GM23338 (cell line): ENCODE results near the gene TMA16. TPM values are rescaled to one million over a fixed set of nuclear protein-coding genes. Genes with fewer than 3 reads are reported as not detected.

Experiments used
- ATAC-seq: fragments of 200-7000 bp; cut with Tn5 transposase; 3 replicates; pipeline ENCODE4 v1.9.1; 2020
- DNase-seq: peaks from one replicate; pipeline ENCODE4 v3.0.0-alpha.2; 2015; ENCODE audit warnings: low spot score
- H2AFZ ChIP-seq: fragments of 200-600 bp; sonication (generic); 2 replicates; pipeline ENCODE4 v1.8.0; 2016; ENCODE audit warnings: antibody characterized with exemption, mild to moderate bottlenecking, moderate library complexity
- H3F3A ChIP-seq: fragments of 200-600 bp; sonication (generic); replicated peaks from 2 replicates; pipeline ENCODE4 v1.8.0; 2017; ENCODE audit warnings: antibody characterized with exemption, mixed run types, low read depth
- H3K27ac ChIP-seq: fragments of 200-600 bp; sonication (generic); 2 replicates; pipeline ENCODE4 v1.6.1; 2016; ENCODE audit warnings: low read depth
- H3K27me3 ChIP-seq: fragments of 200-600 bp; sonication (generic); 2 replicates; pipeline ENCODE4 v1.8.0; 2016; ENCODE audit warnings: mild to moderate bottlenecking, mixed run types, moderate library complexity; ENCODE audit not compliant: insufficient read depth
- H3K36me3 ChIP-seq: fragments of 200-600 bp; sonication (generic); 2 replicates; pipeline ENCODE4 v1.8.0; 2016; ENCODE audit warnings: mild to moderate bottlenecking; ENCODE audit not compliant: insufficient read depth
- H3K4me1 ChIP-seq: fragments of 200-600 bp; sonication (generic); 2 replicates; pipeline ENCODE4 v1.8.0; 2016; ENCODE audit warnings: mild to moderate bottlenecking, moderate library complexity; ENCODE audit not compliant: insufficient read depth
- H3K4me2 ChIP-seq: fragments of 200-600 bp; sonication (generic); 2 replicates; pipeline ENCODE4 v1.7.1; 2017; ENCODE audit warnings: mixed run types
- H3K4me3 ChIP-seq: fragments of 200-600 bp; sonication (generic); 2 replicates; pipeline ENCODE4 v1.6.1; 2016; ENCODE audit warnings: mixed run types
- H3K79me2 ChIP-seq: fragments of 200-600 bp; sonication (generic); replicated peaks from 2 replicates; pipeline ENCODE4 v1.8.0; 2017; ENCODE audit warnings: mild to moderate bottlenecking; ENCODE audit not compliant: insufficient read depth
- H3K9me2 ChIP-seq: fragments of 200-600 bp; sonication (generic); 2 replicates; pipeline ENCODE4 v1.8.0; 2017; ENCODE audit not compliant: insufficient read depth
- H4K20me1 ChIP-seq: fragments of 200-600 bp; sonication (generic); replicated peaks from 2 replicates; pipeline ENCODE4 v1.8.0; 2017; ENCODE audit warnings: mild to moderate bottlenecking; ENCODE audit not compliant: insufficient read depth
- H3K27ac Mint-ChIP-seq: 2 replicates; pipeline ENCODE4 v1.8.0; 2020; ENCODE audit warnings: inconsistent platforms, mild to moderate bottlenecking, moderate library complexity, mixed read lengths
- H3K27me3 Mint-ChIP-seq: 3 replicates; pipeline ENCODE4 v1.8.0; 2022; ENCODE audit warnings: low read depth, mild to moderate bottlenecking, moderate library complexity, mixed read lengths, inconsistent platforms; ENCODE audit not compliant: insufficient read depth, poor library complexity
- H3K36me3 Mint-ChIP-seq: 3 replicates; pipeline ENCODE4 v1.8.0; 2021; ENCODE audit warnings: low read depth, mild to moderate bottlenecking, inconsistent platforms, moderate library complexity, mixed read lengths
- H3K4me1 Mint-ChIP-seq: 3 replicates; pipeline ENCODE4 v1.8.0; 2020; ENCODE audit warnings: mild to moderate bottlenecking, inconsistent platforms, mixed read lengths
- H3K4me3 Mint-ChIP-seq: 3 replicates; pipeline ENCODE4 v1.8.0; 2021; ENCODE audit warnings: moderate library complexity, mild to moderate bottlenecking, inconsistent platforms, mixed read lengths
- H3K9me3 Mint-ChIP-seq: 3 replicates; pipeline ENCODE4 v1.8.0; 2020; ENCODE audit warnings: moderate library complexity, mild to moderate bottlenecking, inconsistent platforms, mixed read lengths
- CREB1 ChIP-seq: fragments of 250-450 bp; sonication (Bioruptor Pico); IDR thresholded peaks from 2 replicates; pipeline ENCODE4 v1.5.0; 2020; ENCODE audit warnings: low read depth, mild to moderate bottlenecking, moderate library complexity
- ETS1 ChIP-seq: IDR thresholded peaks from 2 replicates; pipeline ENCODE4 v1.6.1; 2016; ENCODE audit warnings: antibody characterized with exemption
- NANOG ChIP-seq: IDR thresholded peaks from 2 replicates; pipeline ENCODE4 v1.6.1; 2016; ENCODE audit warnings: antibody characterized with exemption, borderline replicate concordance
- POLR2AphosphoS5 ChIP-seq: IDR thresholded peaks from 2 replicates; pipeline ENCODE4 v1.6.1; 2016; ENCODE audit warnings: antibody characterized with exemption, low read depth
- ZNF114 ChIP-seq: fragments of 250-450 bp; sonication (Bioruptor Pico); IDR thresholded peaks from 2 replicates; pipeline ENCODE4 v1.5.0; 2020; ENCODE audit warnings: mild to moderate bottlenecking, moderate library complexity
- ZNF331 ChIP-seq: fragments of 250-450 bp; sonication (Bioruptor Pico); IDR thresholded peaks from 2 replicates; pipeline ENCODE4 v1.5.0; 2020; ENCODE audit warnings: low read depth, mild to moderate bottlenecking, moderate library complexity
- ZNF462 ChIP-seq: fragments of 250-450 bp; sonication (Bioruptor Pico); IDR thresholded peaks from 2 replicates; pipeline ENCODE4 v1.5.0; 2020; ENCODE audit warnings: mild to moderate bottlenecking, moderate library complexity
- long read RNA-seq: library from polyadenylated mRNA; unstranded; transcript quantifications from one replicate; pipeline ENCODE4 v2.0.0, GENCODE V29; 2020; ENCODE audit not compliant: unreplicated experiment
- polyA plus RNA-seq: library from polyadenylated mRNA; unstranded; fragments of >200 nt; fragmentation: Nextera tagmentation; extraction: Ambion mirVana; gene quantifications from 2 replicates; pipeline ENCODE4 v1.2.1, GENCODE V29; 2016
- total RNA-seq: library from RNA; depleted of rRNA; stranded (reverse); fragments of >200 nt; shearing (Covaris generic); gene quantifications from 2 replicates; pipeline ENCODE4 v1.2.3, GENCODE V29; 2014; rRNA removed
- TF ChIP-seq, protein P1 (sequence below), 2 experiments: fragments of 200-600 bp in 1 of 2; sonication (generic) in 1 of 2; conservative IDR thresholded peaks; 2 replicates each; pipeline versions ENCODE4 v1.5.1 to v1.6.1; 2016 to 2017; ENCODE audit warnings: antibody characterized with exemption in 2 of 2, low read depth in 2 of 2, mild to moderate bottlenecking in 2 of 2, moderate library complexity in 1 of 2

The TMA16 gene
- total RNA-seq = 46.4 and 77.6 TPM in 2 replicates
- polyA plus RNA-seq = 96.1 and 101 TPM in 2 replicates
- long read RNA-seq, transcript TMA16-201 (7 exons, 1,978 nt) = major isoform, 15 of 25 reads
- long read RNA-seq, partial matches to known transcripts = 4 of 25 reads
- long read RNA-seq, other reads (novel, unspliced or antisense) = 5 of 25 reads

DNA sequence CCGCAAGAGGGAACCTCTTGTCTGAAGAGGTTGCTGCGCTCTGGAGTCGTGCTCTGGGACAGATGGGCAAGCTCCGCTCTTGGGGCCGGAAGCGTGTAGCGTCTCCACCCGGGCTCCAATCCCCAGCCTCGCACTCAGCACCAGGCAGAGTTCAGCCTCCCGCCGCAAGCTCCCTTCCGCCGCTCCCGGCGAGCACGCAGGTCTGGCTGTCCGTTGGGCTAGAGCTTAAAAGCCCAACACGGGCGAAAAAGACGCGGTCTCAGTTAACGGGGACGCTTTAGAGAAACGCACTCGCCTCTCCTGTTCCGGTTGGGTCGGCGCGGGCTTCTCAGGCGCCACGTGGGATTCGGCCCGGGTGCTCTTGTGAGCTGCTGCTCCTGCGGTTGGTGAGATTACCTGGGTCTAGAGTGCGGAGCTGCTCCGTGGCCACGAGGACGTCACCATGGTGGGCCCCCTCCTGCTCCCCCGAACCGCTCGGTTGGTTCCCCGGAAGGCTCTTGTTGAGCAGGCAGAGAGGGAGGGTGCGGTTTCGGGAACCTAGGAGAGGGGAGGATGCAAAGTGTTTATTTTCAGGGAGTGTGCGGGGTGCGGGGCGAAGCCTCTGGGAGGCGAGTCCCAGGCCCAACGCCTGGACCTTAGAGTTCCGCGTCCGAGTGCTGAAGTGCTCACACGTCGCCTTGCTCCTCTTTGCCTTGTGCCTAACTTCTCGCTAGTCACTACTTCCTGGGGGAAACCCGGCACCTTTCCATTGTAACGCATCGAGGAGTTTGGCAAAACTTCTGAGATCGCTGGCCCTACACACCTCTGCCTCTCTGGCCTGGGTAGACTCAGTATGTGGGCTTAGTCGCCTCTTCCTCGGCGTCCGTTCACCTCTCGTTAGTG lies at the start of gene TMA16:
TSS of gene TMA16 (plus strand) at position 331 of the 882 bp plus-strand sequence. CDS start at position 443, 112 bp downstream.
- H3F3A ChIP-seq = no peaks in the 10 kb centered on the region; the same call in 1 of the 2 replicates
- peaks cover 10% of the 10 kb centered on the region for H3K27me3 Mint-ChIP-seq
- H3K9me3 Mint-ChIP-seq = peaks cover 2% of the 10 kb centered on the region; the same call in 2 of the 3 replicates

More for the DNA sequence above, at the start of gene TMA16:
- ATAC-seq (peak; percentile 93), DNase-seq (peak; percentile 97)
- peak within 1 kb of the TSS; percentile 100 for H3K27ac Mint-ChIP-seq
- peak within 1 kb of the TSS; percentile 100 for H3K27ac ChIP-seq
- H2AFZ ChIP-seq = peak within 1 kb of the TSS; percentile 53; the same call in 1 of the 2 replicates
- peaks cover 51% of the 10 kb centered on the region for H3K79me2 ChIP-seq
- no peaks in the 10 kb centered on the region for H3K36me3 ChIP-seq
- no peaks in the 10 kb centered on the region for H3K27me3 ChIP-seq
- H3K4me1 Mint-ChIP-seq = peaks cover 6% of the 10 kb centered on the region; the same call in 1 of the 3 replicates
- TF ChIP-seq ETS1 (peak; percentile 59), CREB1 (peak; percentile 74), ZNF462 (CRISPR knock-in tag) (no peak), ZNF114 (peak; percentile 73; the same call in 1 of the 2 replicates), ZNF331 (CRISPR knock-in tag) (no peak), POLR2AphosphoS5 (peak; percentile 68; the same call in 1 of the 2 replicates), NANOG (no peak)
- TF ChIP-seq, protein P1, sequence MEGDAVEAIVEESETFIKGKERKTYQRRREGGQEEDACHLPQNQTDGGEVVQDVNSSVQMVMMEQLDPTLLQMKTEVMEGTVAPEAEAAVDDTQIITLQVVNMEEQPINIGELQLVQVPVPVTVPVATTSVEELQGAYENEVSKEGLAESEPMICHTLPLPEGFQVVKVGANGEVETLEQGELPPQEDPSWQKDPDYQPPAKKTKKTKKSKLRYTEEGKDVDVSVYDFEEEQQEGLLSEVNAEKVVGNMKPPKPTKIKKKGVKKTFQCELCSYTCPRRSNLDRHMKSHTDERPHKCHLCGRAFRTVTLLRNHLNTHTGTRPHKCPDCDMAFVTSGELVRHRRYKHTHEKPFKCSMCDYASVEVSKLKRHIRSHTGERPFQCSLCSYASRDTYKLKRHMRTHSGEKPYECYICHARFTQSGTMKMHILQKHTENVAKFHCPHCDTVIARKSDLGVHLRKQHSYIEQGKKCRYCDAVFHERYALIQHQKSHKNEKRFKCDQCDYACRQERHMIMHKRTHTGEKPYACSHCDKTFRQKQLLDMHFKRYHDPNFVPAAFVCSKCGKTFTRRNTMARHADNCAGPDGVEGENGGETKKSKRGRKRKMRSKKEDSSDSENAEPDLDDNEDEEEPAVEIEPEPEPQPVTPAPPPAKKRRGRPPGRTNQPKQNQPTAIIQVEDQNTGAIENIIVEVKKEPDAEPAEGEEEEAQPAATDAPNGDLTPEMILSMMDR (conservative IDR thresholded peaks at IDR 0.05; ENCODE audit: low read depth in 2 of 2) = no peak
- 0 out of 2 replicates have a peak, but pooled peaks cover 3% of the 10 kb centered on the region for H4K20me1 ChIP-seq
- H3K4me2 ChIP-seq = peak within 1 kb of the TSS; percentile 91
- peaks cover 19% of the 10 kb centered on the region for H3K4me1 ChIP-seq
- H3K4me3 Mint-ChIP-seq = peak within 1 kb of the TSS; percentile 99
- no peaks in the 10 kb centered on the region for H3K9me2 ChIP-seq
- peaks cover 18% of the 10 kb centered on the region for H3K36me3 Mint-ChIP-seq
- peak within 1 kb of the TSS; percentile 71 for H3K4me3 ChIP-seq
